Glutamatergic neuron (in vitro differentiated cells): ENCODE measurements around the gene PDSS1. TPM values are rescaled to one million over a fixed set of nuclear protein-coding genes. Genes with fewer than 3 reads are reported as not detected.

Experiments
- DNase-seq: peaks from one replicate; pipeline ENCODE4 v3.0.0; 2022
- H3K27ac Mint-ChIP-seq: one replicate; pipeline ENCODE4 v1.8.0; 2020; ENCODE audit warnings: mild to moderate bottlenecking, mixed read lengths, inconsistent platforms; ENCODE audit not compliant: unreplicated experiment
- H3K27me3 Mint-ChIP-seq: one replicate; pipeline ENCODE4 v1.8.0; 2020; ENCODE audit warnings: mild to moderate bottlenecking, moderate library complexity, mixed read lengths, inconsistent platforms; ENCODE audit not compliant: unreplicated experiment
- H3K36me3 Mint-ChIP-seq: one replicate; pipeline ENCODE4 v1.8.0; 2020; ENCODE audit warnings: mild to moderate bottlenecking, mixed read lengths, inconsistent platforms; ENCODE audit not compliant: unreplicated experiment
- H3K4me1 Mint-ChIP-seq: one replicate; pipeline ENCODE4 v1.8.0; 2020; ENCODE audit warnings: mild to moderate bottlenecking, low read depth, mixed read lengths, inconsistent platforms; ENCODE audit not compliant: unreplicated experiment
- H3K4me3 Mint-ChIP-seq: one replicate; pipeline ENCODE4 v1.8.0; 2020; ENCODE audit warnings: mild to moderate bottlenecking, mixed read lengths, inconsistent platforms; ENCODE audit not compliant: unreplicated experiment
- H3K9me3 Mint-ChIP-seq: one replicate; pipeline ENCODE4 v1.8.0; 2020; ENCODE audit warnings: mild to moderate bottlenecking, moderate library complexity, mixed read lengths, inconsistent platforms; ENCODE audit not compliant: unreplicated experiment
- total RNA-seq: library from RNA; stranded (reverse); fragmentation: NEBNext Ultra II Directional; extraction: Animal tissue kit (Norgen Biotek cat#: 25700); gene quantifications from one replicate; pipeline ENCODE4 v1.2.1, GENCODE V29; 2021; ENCODE audit not compliant: unreplicated experiment
- TF ChIP-seq, protein P1 (sequence below): fragments of 200-600 bp; sonication (generic); IDR thresholded peaks from one replicate; pipeline ENCODE4 v1.5.0; 2021; ENCODE audit not compliant: partially characterized antibody, unreplicated experiment

PDSS1 gene
- total RNA-seq, 1 donor from 2014 or later: 11.6 TPM

DNA sequence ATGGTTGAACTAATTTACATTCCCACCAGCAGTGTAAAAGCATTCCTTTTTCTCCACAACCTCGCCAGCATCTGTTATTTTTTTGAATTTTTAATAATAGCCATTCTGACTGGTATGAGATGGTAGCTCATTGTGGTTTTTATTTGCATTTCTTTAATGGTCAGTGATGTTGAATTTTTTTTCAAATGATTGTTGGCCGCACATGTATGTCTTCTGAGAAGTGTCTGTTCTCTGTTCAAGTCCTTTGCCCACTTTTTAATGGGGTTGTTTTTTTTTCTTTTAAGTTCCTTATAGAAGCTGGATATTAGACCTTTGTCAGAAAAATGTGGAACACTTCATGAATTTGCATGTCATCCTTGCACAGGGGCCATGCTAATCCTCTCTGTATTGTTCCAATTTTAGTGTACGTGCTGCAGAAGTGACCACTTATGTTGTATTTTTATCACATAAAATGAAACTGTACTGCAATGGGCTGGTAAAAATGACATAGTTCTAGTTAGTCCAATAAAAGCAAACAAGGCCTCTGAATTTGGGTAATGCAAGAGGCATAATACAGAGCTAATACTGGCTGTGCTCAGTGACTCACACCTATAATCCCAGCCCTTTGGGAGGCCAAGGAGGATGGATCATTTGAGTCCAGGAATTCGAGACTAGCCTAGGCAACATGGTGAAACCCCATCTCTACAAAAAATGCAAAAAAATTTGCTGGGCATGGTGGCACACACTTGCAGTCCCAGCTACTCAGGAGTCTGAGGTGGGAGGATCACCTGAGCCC lies 92.9 kb downstream of the PDSS1 start:
- Mint-ChIP-seq H3K9me3 (peaks cover 4% of the 10 kb centered on the region), H3K27me3 (peaks cover 2% of the 10 kb centered on the region), H3K27ac (no peak overlapping the region), H3K4me1 (peaks cover 17% of the 10 kb centered on the region), H3K4me3 (no peak overlapping the region), H3K36me3 (peaks cover 4% of the 10 kb centered on the region)
- TF ChIP-seq, protein P1, sequence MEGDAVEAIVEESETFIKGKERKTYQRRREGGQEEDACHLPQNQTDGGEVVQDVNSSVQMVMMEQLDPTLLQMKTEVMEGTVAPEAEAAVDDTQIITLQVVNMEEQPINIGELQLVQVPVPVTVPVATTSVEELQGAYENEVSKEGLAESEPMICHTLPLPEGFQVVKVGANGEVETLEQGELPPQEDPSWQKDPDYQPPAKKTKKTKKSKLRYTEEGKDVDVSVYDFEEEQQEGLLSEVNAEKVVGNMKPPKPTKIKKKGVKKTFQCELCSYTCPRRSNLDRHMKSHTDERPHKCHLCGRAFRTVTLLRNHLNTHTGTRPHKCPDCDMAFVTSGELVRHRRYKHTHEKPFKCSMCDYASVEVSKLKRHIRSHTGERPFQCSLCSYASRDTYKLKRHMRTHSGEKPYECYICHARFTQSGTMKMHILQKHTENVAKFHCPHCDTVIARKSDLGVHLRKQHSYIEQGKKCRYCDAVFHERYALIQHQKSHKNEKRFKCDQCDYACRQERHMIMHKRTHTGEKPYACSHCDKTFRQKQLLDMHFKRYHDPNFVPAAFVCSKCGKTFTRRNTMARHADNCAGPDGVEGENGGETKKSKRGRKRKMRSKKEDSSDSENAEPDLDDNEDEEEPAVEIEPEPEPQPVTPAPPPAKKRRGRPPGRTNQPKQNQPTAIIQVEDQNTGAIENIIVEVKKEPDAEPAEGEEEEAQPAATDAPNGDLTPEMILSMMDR: no peak
- DNase-seq: no peak

DNA sequence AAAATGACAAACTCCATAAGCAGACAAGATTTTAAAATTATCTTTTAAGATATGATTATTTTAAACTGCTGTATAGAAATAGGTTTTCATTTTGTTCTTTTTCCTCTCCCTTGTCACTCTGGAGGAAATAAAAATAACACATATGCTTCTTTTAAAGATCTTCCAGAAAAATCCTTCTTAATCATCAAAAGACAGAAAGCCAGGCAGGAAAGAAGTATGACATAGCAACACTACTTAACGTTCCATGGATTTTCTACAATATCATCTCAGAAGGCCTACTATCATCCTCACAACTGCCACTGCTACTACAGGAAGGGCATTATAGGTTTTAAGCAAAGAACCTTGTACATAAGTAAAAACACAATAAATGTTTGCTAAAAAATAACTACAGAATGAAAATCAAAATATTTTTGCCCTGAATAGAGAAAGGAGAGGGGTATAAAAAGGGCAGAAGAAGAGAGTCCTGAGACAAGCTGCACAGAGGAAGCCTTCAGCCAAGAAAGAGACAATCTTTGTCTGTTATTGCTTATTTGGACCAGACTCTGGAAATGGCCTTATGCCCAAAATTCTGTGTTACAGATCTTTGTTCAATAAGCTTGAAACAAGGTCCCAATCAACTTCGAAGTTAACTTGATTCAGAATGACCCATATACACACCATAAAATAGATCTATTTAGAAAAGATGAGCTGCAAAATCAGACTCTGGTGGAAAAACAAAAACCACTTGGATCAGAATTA lies 95.4 kb downstream of the PDSS1 start:
- H3K27ac Mint-ChIP-seq: no peak overlapping the region
- H3K27me3 Mint-ChIP-seq: no peaks in the 10 kb centered on the region

More for the DNA sequence above, 95.4 kb downstream of the PDSS1 start:
- no peak for DNase-seq
- TF ChIP-seq, protein P1: no peak
- Mint-ChIP-seq H3K9me3 (peaks cover 2% of the 10 kb centered on the region), H3K36me3 (peaks cover 12% of the 10 kb centered on the region), H3K4me3 (no peak overlapping the region), H3K4me1 (peaks cover 5% of the 10 kb centered on the region)

Other genes with a start within 250 kb of the PDSS1 start
- gene ABI1, start 163.3 kb downstream of the PDSS1 start, total RNA-seq: 37.3 TPM